CD14-positive monocyte (primary cell): Measurements from ENCODE around the gene EEF1AKMT4. TPM values are rescaled to one million over a fixed set of nuclear protein-coding genes. Genes with fewer than 3 reads are reported as not detected.

ENCODE experiments used
- DNase-seq, 3 donors: peaks; one replicate each; pipeline ENCODE4 v3.0.0-alpha.2; 2011 to 2022
- H2AFZ ChIP-seq: 2 replicates; pipeline ENCODE4 v1.6.0; 2012; ENCODE audit warnings: mild to moderate bottlenecking, low read depth, low read length, inconsistent platforms; ENCODE audit not compliant: insufficient read depth, poor library complexity, severe bottlenecking
- H3K27ac ChIP-seq, 2 donors: 1 replicate in 1 of 2; 2 replicates in 1 of 2; pipeline ENCODE4 v1.5.1; 2012 to 2013; ENCODE audit warnings: low read length in 2 of 2, control low read depth in 1 of 2, inconsistent platforms in 1 of 2, low read depth in 1 of 2, mild to moderate bottlenecking in 1 of 2
- H3K27me3 ChIP-seq, 2 donors: one replicate each; pipeline versions ENCODE4 v1.6.0 to v1.6.1; 2011 to 2013; ENCODE audit warnings: low read length in 2 of 2; ENCODE audit not compliant: control insufficient read depth in 2 of 2, insufficient read depth in 2 of 2
- H3K36me3 ChIP-seq, 2 donors: replicated peaks in 1 of 2; 1 replicate in 1 of 2; 2 replicates in 1 of 2; pipeline versions ENCODE4 v1.5.1 to v1.6.1; 2012 to 2013; ENCODE audit warnings: low read length in 2 of 2, control low read depth in 1 of 2, inconsistent platforms in 1 of 2, mild to moderate bottlenecking in 1 of 2; ENCODE audit not compliant: insufficient read depth in 2 of 2, control insufficient read depth in 1 of 2
- H3K4me1 ChIP-seq, 2 donors: 1 replicate in 1 of 2; 2 replicates in 1 of 2; pipeline versions ENCODE4 v1.5.1 to v1.6.1; 2012 to 2013; ENCODE audit warnings: low read length in 2 of 2, control low read depth in 1 of 2, inconsistent platforms in 1 of 2, mild to moderate bottlenecking in 1 of 2, moderate library complexity in 1 of 2; ENCODE audit not compliant: insufficient read depth in 2 of 2, control insufficient read depth in 1 of 2
- H3K4me2 ChIP-seq: replicated peaks from 2 replicates; pipeline ENCODE3; 2012; ENCODE audit warnings: low read length, moderate library complexity, mild to moderate bottlenecking; ENCODE audit not compliant: poor library complexity, severe bottlenecking; ENCODE audit errors: extremely low read depth
- H3K4me3 ChIP-seq, 3 experiments: fragments of 200-600 bp in 1 of 3; sonication (generic) in 1 of 3; replicated peaks in 1 of 3; 1 replicate in 2 of 3; 2 replicates in 1 of 3; pipeline ENCODE4 v1.5.1; 2011 to 2013; ENCODE audit warnings: low read length in 3 of 3, mild to moderate bottlenecking in 3 of 3, control low read depth in 2 of 3, low read depth in 2 of 3, inconsistent platforms in 1 of 3, moderate library complexity in 1 of 3
- H3K79me2 ChIP-seq: 2 replicates; pipeline ENCODE4 v1.6.0; 2012; ENCODE audit warnings: mild to moderate bottlenecking, control low read depth, inconsistent platforms, low read length, moderate library complexity; ENCODE audit not compliant: insufficient read depth
- H3K9ac ChIP-seq: 2 replicates; pipeline ENCODE4 v1.6.0; 2017; ENCODE audit warnings: low read length, mild to moderate bottlenecking; ENCODE audit not compliant: insufficient read depth, poor library complexity, severe bottlenecking
- H3K9me3 ChIP-seq, 2 donors: replicated peaks in 1 of 2; 1 replicate in 1 of 2; 2 replicates in 1 of 2; pipeline versions ENCODE4 v1.5.1 to v1.6.1; 2012 to 2013; ENCODE audit warnings: low read length in 2 of 2, control low read depth in 1 of 2; ENCODE audit not compliant: control insufficient read depth in 1 of 2, insufficient read depth in 1 of 2
- H4K20me1 ChIP-seq: 2 replicates; pipeline ENCODE4 v1.6.0; 2012; ENCODE audit warnings: mild to moderate bottlenecking, low read length, control low read depth, moderate library complexity; ENCODE audit not compliant: insufficient read depth
- H3K27ac Mint-ChIP-seq, 7 donors: one replicate each; pipeline ENCODE4 v1.8.0; 2020; ENCODE audit warnings: mild to moderate bottlenecking in 7 of 7, mixed read lengths in 7 of 7, moderate library complexity in 6 of 7, inconsistent platforms in 2 of 7
- H3K27me3 Mint-ChIP-seq, 3 donors: one replicate each; pipeline ENCODE4 v1.8.0; 2021 to 2022; ENCODE audit warnings: low read depth in 3 of 3, mild to moderate bottlenecking in 3 of 3, mixed read lengths in 3 of 3, moderate library complexity in 3 of 3, inconsistent platforms in 1 of 3
- H3K36me3 Mint-ChIP-seq, 2 donors: one replicate each; pipeline ENCODE4 v1.8.0; 2020; ENCODE audit warnings: mixed read lengths in 2 of 2, inconsistent platforms in 1 of 2, mild to moderate bottlenecking in 1 of 2
- H3K4me1 Mint-ChIP-seq: one replicate; pipeline ENCODE4 v1.8.0; 2020; ENCODE audit warnings: mild to moderate bottlenecking, mixed read lengths
- H3K4me3 Mint-ChIP-seq, 2 donors: one replicate each; pipeline ENCODE4 v1.8.0; 2020; ENCODE audit warnings: mild to moderate bottlenecking in 2 of 2, mixed read lengths in 2 of 2, moderate library complexity in 1 of 2
- H3K9me3 Mint-ChIP-seq, 7 donors: one replicate each; pipeline ENCODE4 v1.8.0; 2020 to 2022; ENCODE audit warnings: mixed read lengths in 7 of 7, mild to moderate bottlenecking in 6 of 7, moderate library complexity in 6 of 7, inconsistent platforms in 2 of 7
- CTCF ChIP-seq: fragments of 200-600 bp; IDR thresholded peaks from one replicate; pipeline ENCODE4 v1.8.0; 2022; ENCODE audit warnings: antibody characterized with exemption, mild to moderate bottlenecking
- WGBS: methylation state at CpG from one replicate; pipeline ENCODE4 v1.1.5; 2013; ENCODE audit warnings: missing lambda C conversion rate; ENCODE audit not compliant: insufficient coverage; 5-methylcytosine and 5-hydroxymethylcytosine counted together
- intact Hi-C, 2 donors: fragments of 100-400 bp; cut with micrococcal nuclease; formaldehyde crosslinking; loops; one replicate each; pipeline versions ENCODE4 v1.15.0 to v1.15.1; 2023
- polyA plus RNA-seq, 3 donors: library from polyadenylated mRNA; depleted of rRNA in 1 of 3; unstranded in 2 of 3; stranded (reverse) in 1 of 3; fragments of 300-500 nt in 2 of 3; fragments of >200 nt in 1 of 3; fragmentation: Illumina TruSeq in 2 of 3; gene quantifications; 1 replicate in 2 of 3; 2 replicates in 1 of 3; pipeline ENCODE4 v1.2.3, GENCODE V29; 2012 to 2021

EEF1AKMT4 gene
- polyA plus RNA-seq, 3 donors: 4.0 to 12.0 (median 7.3) TPM

DNA sequence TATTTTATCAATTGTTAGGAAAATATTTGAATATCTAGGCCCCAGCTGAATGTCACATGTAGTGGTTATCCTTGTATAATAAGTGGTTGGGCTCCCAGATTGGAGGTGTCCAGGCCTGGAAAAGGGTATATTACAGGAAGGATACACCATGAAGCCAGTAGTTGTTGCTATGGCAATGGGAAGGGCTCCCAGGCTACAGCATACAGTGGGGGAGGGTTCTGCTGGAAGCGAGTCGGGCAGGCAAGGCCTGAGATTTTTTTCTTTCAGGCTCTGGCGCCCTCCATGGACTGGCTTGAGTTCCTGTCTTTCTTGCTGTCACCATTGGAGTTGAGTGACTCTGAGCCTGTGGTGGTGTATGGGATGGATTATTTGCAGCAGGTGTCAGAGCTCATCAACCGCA lies 35.2 kb downstream of the EEF1AKMT4 start:
- Mint-ChIP-seq H3K4me1 (peaks cover 20% of the 10 kb centered on the region), H3K27me3 (peaks cover 10 to 37% (median 33%) of the 10 kb centered on the region in 3 donors), H3K36me3 (no peaks in the 10 kb centered on the region), H3K4me3 (peak overlapping the region in 1 of 2 donors; percentile 42), H3K9me3 (no peaks in the 10 kb centered on the region), H3K27ac (peak overlapping the region in 3 of 7 donors; percentile 25 to 42 (median 31))
- Histone ChIP-seq H4K20me1 (no peaks in the 10 kb centered on the region), H3K27me3 (peaks cover 0 to 3% of the 10 kb centered on the region in 2 donors), H3K9ac (no peak overlapping the region), H3K4me1 (peaks cover 10 to 12% of the 10 kb centered on the region in 2 donors), H3K79me2 (no peaks in the 10 kb centered on the region), H3K9me3 (no peaks in the 10 kb centered on the region), H3K36me3 (no peaks in the 10 kb centered on the region), H3K27ac (no peak overlapping the region), H3K4me2 (no peak overlapping the region), H2AFZ (no peak overlapping the region), H3K4me3 (no peak overlapping the region)
- 8% methylated on average over 2 of the region's 4 CpGs for WGBS
- no peak for DNase-seq
- peak; percentile 19 for TF ChIP-seq CTCF
- intact Hi-C loops: loop anchor here (10.0 kb wide), 1 partner anchor 390 kb away; no protein-coding TSS in a partner anchor

GRCh38 chr3:184289426-184289938 lies 40.0 kb downstream of the EEF1AKMT4 start:
- H3K4me1 Mint-ChIP-seq: peaks cover 10% of the 10 kb centered on the region
- H3K36me3 Mint-ChIP-seq: no peaks in the 10 kb centered on the region
- Histone ChIP-seq H4K20me1 (no peaks in the 10 kb centered on the region), H3K4me2 (no peak overlapping the region), H3K4me3 (no peak overlapping the region), H3K79me2 (no peaks in the 10 kb centered on the region), H3K27me3 (peaks cover 0 to 3% of the 10 kb centered on the region in 2 donors), H3K4me1 (peaks cover 5 to 7% of the 10 kb centered on the region in 2 donors), H2AFZ (peak overlapping the region; percentile 21), H3K27ac (no peak overlapping the region), H3K36me3 (no peaks in the 10 kb centered on the region), H3K9ac (no peak overlapping the region), H3K9me3 (no peaks in the 10 kb centered on the region)
- H3K4me3 Mint-ChIP-seq: peak overlapping the region in 1 of 2 donors; percentile 21
- no peak overlapping the region for H3K27ac Mint-ChIP-seq
- intact Hi-C loops: loop anchor here (2.0 to 10.0 kb wide), 2 partner anchors 63 to 395 kb away; no protein-coding TSS in a partner anchor
- DNase-seq: peak; percentile 19 to 44 (median 33)
- peaks cover 6 to 31% (median 30%) of the 10 kb centered on the region in 3 donors for H3K27me3 Mint-ChIP-seq
- 22% methylated on average over 5 of the region's 10 CpGs for WGBS
- TF ChIP-seq CTCF: peak; percentile 82
- peaks cover 0 to 1% (median 0%) of the 10 kb centered on the region in 7 donors for H3K9me3 Mint-ChIP-seq
